Activated CD4-positive, alpha-beta T cell treated with anti-CD3 and anti-CD28 coated beads, Interleukin-2, amount 50 U/mL, for 16 hours (primary cell): Measurements from ENCODE around the gene B9D1.

Source experiments
- DNase-seq: peaks from one replicate; pipeline ENCODE4 v3.0.0-alpha.2; 2020

Gene B9D1

DNA sequence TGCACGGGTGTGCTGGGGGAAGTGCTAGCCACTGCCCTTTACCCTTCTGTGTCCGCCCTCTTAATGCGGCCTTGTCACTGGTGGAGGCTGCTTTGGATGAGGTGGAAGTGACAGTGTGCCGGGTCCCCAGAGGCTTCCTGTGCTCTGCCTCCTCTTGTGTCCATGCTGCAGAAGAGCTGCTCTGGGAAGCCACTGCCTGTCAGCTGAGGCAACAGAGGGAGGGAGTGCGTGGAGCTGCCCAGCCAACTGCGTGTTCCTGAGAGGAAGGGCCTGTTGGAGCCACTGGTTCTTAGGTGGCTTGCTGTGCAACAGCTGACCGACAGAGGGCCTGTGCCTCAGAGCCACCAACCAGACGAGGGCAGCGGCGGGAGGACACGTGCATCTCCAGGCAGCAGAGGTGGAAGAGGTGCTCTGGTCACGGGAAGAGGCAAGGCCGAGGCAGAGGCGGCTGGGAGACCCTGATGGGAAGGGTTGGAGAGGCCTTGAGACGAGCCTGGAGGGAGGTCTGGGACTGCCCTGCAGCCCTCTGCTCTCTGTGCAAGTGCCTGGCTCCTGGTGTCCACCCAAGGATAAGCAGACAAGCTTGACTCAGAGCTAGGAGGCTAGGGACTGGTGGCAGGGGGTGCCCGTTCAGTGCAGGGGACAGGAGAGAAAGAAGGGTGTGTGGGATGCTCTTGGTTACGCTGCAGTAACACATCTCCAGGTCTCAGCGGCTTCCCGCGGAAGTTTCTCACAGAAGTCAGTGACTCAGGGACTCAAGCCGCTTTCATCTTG lies 25.4 kb downstream of the B9D1 start:
- DNase-seq: no peak

DNA sequence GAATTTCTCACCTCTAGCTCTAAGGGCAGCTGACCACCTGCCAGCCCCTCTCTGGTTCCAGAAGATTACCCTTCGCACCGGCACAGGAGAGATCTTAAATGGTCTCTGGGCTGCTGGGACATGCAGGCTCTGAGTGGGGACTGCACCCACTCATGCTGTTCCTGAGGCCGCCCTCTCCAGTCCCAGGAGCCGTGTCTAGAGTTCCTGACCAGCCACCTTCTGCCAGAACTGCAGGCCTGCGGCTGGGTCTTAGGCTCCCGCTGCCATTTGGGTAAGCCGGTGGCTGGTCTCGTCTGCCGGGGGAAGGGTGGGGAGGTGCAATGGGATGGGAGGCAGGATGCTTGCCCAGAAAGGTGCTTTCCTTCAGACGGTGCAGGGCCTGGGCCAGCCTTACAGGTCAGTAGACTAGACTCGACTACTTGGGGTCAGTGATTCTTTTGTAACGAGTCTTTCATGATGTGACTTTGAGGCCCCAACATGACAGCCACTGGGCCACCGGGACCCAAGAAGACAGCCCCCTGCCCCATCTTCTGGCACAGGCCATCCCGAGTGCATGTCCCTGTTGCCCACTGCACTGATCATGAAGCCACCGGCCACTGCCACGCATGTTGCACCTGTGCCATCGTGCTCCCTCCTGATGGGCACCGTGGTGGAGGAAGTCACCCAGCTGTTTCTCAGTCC lies 26.4 kb downstream of the B9D1 start:
- no peak for DNase-seq

DNA sequence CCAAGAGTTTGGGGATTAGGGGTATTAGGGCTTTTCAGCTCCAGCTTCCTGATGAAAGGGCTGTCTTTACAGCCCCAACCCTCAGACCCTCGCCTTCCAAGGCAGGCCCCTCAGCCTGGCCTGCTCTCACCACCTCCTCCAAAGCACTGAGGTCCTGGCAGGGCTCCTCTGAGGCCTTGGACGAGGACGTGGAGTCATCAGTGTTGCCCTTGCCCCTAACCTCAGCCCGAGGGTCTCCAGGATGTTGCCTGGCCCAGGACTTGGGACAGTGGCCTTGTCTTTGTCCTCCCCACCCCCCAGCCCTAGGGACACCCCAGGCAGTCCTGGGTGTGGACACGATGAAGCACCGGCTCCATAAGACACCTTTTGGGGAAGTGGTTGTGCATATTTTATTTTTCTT lies 28.2 kb downstream of the B9D1 start:
- no peak for DNase-seq

DNA sequence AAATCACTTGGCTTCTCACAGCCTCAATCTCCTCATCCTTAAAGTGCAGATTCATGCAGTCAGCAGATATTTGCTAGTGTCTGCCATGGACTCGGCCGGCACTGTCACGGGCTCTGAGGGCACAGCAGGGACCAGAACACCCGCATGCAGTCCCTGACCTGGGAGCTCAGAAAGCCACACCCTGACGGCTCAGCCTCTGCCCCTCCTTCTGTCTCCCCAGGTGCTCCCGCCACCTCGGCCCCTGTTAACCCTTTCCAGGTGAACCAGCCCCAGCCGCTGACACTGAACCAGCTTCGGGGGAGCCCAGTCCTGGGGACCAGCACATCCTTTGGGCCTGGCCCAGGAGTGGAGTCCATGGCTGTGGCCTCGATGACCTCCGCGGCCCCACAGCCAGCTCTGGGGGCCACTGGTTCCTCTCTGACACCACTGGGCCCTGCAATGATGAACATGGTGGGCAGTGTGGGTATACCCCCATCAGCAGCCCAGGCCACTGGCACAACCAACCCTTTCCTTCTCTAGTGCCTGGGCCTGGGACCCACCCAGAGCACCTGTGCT lies 28.7 kb downstream of the B9D1 start:
- no peak for DNase-seq

DNA sequence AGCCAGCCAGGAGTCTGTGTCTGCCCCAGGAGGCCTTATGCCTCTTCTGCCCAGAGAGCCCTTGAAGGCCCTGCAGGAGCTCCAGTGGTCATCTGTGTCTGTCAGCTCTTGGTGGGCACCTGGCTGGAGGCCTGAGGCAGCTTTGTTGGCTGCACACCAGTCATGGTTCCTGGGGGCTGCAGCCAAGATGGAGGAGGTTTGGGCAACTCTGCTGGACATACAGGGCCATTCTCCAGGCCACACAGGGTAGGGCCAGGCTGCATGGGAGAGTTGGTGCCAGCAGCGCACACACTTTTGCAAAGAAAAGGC lies 29.4 kb downstream of the B9D1 start:
- DNase-seq: no peak

DNA sequence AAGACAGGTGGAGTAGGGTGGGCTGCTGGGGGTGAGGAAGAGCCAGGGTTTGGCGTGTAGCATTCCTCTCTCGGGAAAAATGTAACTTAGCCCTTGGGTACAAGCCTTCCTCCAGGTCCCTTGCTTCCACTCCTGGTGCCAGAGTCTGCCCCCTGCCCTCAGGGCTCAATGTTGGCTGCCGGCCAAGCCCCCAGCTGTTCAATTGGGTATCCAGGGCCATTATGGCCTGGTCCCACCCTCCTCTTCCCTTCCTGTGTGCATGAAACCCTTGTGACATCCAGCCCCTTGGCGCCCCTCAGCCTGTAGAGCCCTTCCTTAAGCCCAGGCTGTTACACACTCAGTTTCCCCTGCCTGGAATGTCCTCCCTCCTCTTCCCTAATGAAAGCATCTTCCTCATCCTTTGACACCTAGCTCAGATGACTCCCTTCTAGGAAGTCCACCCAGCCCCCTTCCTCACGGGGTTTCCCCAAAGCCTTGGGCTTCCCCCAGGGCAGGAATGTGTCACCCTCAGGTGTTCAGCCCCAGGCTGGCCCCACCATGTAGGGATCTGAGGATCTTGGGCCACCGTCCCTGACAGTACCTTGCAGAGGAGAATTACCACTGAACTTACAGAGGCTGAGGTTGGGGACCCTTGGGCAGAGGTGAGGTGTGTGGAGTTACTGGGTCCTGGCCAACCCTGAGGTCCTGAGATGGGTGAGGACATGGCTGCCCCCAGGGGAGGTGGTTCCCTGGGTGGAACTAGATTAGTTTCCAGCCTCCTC lies 30.0 kb downstream of the B9D1 start:
- DNase-seq: peak; percentile 12

DNA sequence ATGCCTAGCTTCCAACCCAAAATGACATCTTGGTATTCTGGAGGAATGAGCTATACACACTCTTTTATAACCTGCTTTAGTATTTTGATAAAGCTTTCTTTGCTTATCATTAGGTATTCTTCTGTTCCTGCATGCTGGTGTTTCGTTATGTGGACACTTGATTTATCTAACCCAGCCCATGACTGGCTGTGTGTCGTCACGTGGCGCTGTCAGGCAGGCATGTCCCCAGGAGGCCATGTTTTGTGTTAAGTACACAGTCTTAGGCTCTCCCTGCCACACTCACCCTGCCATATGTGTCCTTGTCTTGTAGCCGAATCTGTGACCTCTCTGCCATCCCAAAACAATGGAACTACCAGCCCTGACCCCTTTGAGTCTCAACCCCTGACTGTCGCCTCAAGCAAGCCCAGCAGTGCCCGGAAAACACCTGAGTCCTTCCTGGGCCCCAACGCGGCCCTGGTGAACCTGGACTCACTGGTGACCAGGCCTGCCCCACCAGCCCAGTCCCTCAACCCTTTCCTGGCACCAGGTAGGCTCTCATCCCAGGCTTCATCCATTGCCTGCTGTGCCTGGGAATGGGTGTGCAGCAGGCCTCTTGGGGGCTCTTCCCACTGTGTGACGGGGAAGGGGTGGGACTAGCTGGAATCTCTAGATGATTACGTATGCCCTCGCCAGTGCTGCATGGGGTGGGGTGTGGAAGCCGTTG lies 30.8 kb downstream of the B9D1 start:
- DNase-seq: no peak

DNA sequence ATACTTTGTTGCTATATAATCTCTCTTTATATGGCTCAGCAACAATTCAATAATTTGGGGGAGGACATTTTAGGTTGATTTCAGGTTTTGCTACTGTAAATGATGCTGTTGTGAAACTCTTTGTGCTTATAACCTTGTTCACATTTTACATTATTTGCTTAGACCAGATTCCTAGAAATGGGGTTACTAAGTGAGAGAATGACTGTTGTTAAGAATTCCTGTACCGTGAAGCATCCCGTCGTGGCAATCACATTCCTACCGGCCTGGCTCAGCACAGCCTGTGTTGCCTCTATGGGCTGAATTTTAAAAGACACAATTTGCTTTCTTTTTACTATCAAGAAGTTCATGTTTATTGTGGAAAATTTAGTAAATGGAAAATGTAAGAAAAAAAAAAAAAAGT lies 31.4 kb downstream of the B9D1 start:
- DNase-seq: no peak

DNA sequence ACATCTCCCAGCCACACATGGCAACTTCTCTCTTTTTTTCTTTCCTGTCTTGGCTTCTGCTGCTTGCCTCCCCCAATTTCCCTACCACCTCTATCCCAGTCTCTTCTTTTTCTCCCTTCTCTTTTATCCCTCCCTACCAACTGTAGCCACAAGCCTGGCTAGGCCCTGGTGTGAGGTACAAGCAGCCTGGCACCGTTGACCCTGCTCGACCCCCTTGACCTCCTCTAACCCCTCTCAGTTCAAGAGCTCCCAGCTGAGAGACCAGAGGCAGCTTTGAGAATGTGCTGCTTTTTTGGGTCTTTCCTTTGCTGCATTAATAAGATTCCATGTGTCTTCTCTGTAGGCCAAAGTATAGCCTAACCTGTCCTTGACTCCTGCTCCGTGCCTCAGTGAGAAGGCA lies 32.3 kb downstream of the B9D1 start:
- DNase-seq: no peak

DNA sequence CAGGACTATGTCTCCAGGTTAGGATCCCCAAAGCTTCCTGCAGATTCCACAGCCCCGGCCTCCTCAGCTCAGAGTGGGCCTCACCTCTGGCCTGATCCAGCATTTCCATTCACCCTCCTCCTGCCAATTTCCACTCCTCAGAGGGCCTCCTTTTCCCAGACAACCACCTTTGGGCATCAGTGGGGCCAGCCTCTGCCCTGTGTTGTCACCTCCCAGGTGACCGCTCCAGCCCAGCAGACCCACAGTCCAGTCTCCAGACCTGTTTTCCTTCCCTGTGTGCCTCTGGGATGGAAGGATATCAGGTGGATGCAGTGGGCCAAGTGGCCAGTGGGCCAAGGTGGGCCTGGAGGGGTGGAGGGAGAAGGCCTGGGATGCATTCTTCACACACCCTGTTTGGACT lies 32.7 kb downstream of the B9D1 start:
- DNase-seq: no peak

DNA sequence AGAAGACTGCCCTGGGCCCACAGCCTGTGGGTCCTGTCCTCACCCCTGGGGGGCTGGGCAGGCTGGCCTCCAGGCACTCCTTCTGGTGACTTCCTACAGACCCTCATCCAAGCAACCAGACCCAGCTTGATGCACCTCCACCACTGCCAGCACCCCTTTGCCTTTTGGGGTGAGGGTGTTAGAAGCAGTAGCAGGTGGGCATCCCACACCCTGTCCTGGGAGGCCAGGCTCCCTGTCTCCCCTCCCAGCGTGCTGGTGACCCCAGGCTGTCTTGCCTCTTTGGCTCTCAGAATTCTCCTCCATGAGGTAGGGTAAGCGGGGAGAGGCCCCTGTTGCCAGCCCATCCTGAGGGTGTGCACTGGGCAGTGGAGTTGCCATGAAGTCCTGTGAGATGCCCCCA lies 33.4 kb downstream of the B9D1 start:
- DNase-seq: no peak

DNA sequence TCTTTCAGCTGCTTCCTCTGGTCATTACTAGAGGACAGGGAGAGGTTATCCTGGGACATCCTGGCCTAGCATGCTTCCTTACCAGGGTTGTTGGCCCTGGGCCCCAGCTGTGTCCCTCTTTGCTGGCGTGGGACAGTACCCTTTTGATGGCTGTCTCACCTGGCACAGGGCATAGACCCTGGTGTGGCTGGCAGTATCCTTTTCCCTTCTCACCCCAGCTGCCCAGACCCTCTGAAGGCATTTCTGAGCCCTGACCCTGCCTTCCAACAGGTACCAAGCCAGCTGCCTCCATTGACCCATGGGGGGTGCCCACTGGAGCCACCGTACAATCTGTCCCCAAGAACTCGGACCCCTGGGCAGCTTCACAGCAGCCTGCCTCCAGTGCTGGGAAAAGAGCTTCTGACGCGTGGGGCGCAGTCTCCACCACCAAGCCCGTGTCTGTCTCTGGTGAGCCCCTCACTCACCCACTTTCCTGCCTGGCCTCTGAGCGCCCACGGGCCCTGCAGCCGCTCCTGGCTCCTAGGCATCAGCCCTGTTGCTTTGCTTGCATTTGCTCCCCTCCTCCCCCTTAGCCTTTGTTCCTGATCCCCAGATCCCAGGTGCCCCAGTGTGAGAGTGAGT lies 34.0 kb downstream of the B9D1 start:
- DNase-seq: no peak

DNA sequence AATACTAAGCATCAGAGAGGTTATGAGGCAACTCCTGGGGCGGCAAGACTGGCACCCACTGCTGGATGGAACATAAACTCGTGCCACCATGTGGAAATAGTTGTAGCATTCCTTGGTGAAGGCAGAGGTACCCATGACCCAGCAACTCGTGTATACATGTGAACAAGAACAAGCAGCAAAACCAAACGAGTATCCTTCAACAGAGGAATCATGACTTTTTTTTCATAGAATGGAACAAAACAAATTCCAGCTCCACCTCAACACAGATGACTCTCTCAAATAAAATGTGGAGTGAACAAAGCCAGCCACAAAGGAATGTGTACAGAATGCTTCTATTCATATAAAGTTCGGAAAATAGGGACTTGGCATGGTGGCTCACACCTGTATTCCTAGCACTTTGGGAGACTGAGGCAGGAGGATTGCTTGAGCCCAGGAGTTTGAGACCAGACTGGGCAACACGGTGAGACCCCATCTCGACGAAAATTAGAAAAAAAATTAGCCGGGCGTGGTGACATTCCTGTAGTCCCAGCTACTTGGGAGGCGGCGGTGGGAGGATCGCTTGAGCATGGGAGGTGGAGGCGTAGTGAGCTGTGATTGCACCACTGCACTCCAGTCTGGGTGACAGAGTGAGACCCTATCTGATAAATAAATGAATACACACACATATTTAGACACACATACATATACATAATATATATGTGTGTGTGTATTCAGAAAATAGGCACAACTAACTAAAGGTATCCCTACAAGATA lies 35.3 kb downstream of the B9D1 start:
- no peak for DNase-seq

DNA sequence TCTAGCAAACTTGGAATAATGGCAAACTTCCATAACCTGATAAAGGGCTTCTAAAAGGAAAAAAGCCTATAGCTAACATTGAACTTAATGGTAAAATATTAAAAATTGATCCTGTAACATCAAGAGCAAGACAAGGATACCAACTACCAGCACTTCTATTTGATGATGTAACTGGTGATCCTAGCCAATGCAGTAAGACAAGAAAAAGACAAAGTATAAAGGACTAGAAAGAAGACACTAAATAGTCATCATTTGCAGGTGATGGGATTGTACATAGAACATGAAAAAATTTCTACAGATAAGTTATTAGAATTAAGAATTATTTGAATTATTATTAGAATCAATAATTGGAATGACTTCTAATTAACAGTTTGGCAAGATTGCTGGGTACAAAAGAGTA lies 37.0 kb downstream of the B9D1 start:
- no peak for DNase-seq

DNA sequence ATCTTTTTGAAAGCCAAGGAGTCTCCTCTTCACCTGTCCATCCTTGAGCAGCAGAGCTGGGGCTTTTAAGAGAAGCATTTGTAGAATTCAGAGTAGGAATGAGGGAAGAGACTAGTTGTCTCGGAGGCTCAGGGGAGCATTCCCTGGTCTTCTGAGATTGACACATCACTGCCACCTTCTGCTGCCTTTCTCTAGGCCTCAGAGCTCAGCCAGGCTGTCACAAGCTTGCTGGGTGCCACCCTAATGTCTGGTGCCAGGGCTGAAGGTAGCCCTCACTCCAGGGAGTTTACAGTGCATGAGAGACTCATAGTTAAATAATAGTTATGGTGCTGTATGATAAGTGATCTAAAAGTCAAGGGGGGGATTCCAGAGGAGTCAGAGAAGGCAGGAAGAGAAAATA lies 39.7 kb downstream of the B9D1 start:
- DNase-seq: no peak

DNA sequence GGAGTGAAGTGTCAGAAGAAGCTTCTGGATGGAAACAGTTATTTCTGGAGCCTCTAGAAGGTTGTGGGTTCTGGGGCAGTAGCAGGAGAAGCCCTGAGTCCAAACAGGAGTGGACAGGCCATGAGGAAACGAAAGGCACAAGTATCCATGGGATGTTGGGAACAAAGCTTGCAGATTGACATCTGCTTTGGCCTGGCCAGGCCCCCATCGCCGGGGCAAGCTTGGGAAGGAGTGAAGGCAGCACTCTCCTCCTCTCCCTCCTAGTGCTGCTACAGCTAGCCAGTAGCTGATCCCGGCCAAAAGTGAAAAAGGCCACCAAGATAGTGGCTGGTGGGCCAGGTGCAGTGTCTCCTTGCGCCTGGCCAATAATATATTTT lies 40.4 kb downstream of the B9D1 start:
- DNase-seq: no peak

DNA sequence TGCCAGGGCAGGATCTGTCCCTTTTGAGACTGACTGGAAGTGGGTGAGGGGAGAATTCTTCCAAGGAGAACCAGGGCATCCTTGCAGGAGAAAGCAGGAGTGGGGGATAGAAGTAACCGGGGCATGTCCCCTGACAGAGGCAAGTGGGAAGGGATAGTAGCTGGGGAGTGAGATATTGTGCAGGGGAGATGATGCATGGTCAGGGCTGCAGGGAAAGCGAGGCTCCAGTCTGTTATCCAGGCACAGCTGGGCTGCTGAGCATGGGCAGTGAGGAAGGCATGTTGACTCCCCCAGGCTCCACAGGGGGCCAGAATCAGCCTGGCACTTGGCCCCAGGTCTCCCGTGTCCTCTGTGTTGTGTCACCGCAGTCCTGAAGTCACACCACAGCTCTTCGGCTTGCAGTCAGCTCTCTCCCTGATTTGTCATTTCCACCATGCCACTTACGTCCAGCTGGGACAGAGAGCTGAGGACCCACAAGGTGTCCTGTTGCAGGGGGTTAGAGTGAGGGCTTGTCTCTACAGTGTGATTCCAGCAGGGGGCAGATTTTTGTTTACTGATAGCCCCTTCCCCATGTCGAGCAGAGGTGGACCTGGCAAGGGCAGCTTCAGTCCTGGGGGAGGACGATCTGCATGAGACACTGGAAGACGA lies 40.9 kb downstream of the B9D1 start:
- no peak for DNase-seq

DNA sequence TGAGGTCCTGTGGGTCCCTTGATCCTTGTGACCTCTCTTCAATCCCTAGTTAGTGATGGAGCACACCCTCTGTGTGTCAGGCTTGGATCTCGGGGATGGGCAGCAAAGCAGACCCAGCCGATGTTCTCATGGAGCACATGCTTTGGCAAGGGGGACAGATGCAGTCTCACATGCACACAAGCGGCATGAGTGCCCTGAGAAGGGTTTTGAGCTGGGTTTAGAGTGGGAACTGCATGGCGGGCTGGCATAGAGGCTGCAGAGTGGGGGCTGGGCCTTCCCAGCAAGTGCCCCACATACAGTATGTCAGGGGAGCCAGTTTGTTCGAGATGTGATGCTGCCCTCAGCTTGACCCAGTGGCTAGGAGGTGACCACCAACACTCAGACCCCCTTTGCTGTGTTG lies 41.6 kb downstream of the B9D1 start:
- no peak for DNase-seq

DNA sequence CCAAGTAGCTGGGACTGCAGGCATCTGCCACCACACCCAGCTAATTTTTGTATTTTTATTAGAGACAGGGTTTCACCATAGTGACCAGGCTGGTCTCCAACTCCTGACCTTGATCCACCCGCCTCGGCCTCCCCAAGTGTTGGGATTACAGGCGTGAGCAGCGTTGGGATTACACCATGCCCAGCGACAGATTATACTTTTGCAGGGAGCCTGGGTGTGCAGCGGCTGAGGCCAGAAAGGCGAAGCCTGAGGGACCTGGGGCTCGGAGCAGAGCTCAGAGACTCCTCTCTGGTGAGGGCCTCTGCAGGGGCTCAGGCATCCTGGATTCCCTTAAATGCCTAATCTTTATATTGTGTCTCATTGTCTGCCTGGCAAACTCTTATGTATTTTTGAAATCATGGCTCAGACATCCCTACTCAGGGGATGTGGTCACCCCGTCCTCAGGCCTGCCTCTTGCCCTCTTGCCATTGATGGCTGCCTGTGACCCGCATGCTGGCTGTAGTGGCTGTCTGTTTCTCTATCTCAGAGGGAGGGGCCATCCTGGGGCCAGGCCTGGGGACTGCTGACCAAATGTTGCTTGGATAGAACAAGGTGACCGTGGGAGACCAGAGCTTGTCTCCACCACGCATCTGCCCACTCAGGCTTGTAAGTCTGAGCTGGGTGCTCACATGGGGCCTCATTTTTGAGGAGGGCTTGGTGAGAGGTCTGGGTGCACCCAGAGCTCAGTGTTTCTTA lies 42.6 kb downstream of the B9D1 start:
- DNase-seq: no peak

DNA sequence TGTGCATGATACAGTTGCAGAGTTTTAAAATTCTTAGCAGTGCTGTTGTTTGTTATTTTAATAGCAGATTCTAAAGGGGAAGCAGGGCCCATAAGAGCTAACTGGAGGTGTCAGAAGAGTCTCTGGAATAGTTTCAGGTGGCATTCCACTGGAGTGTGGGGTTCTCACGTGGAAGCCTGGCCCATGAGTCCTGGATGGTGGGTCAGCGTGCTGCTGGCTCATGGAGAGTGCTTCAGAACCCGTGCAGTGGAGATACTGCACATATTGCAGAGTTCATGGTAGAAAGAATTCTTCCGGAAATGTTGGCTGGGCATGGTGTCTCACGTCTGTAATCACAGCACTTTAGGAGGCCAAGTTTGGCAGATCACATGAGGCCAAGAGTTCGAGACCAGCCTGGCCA lies 43.9 kb downstream of the B9D1 start:
- no peak for DNase-seq
